Activated naive CD8-positive, alpha-beta T cell treated with anti-CD3 and anti-CD28 coated beads, Interleukin-2, amount 50 U/mL, for 24 hours (primary cell): Measurements from ENCODE around the gene TRIM77.
"Not testable (repeated sequence)": the region's sequence is repeated elsewhere in the genome, so short reads cannot be mapped to it uniquely, and the experiment has no call there.

Source experiments
- ATAC-seq: fragments of 150-1000 bp; cut with Tn5 transposase; one replicate; pipeline ENCODE4 v1.10.0; 2021
- DNase-seq: peaks from one replicate; pipeline ENCODE4 v3.0.0; 2021
- H3K27ac Mint-ChIP-seq: one replicate; pipeline ENCODE4 v1.8.0; 2021; ENCODE audit warnings: mild to moderate bottlenecking, mixed read lengths
- H3K27me3 Mint-ChIP-seq: one replicate; pipeline ENCODE4 v1.8.0; 2021; ENCODE audit warnings: mixed read lengths
- H3K36me3 Mint-ChIP-seq: one replicate; pipeline ENCODE4 v1.8.0; 2021; ENCODE audit warnings: low read depth, mixed read lengths
- H3K4me1 Mint-ChIP-seq: one replicate; pipeline ENCODE4 v1.8.0; 2021; ENCODE audit warnings: mixed read lengths
- H3K4me3 Mint-ChIP-seq: one replicate; pipeline ENCODE4 v1.8.0; 2021; ENCODE audit warnings: mild to moderate bottlenecking, moderate library complexity, mixed read lengths
- H3K9me3 Mint-ChIP-seq: one replicate; pipeline ENCODE4 v1.8.0; 2021; ENCODE audit warnings: mixed read lengths

The TRIM77 gene

GRCh38 chr11:89744158-89744557, 34.1 kb downstream of the TRIM77 start:
- not testable (repeated sequence) for DNase-seq, H3K27ac Mint-ChIP-seq, H3K4me3 Mint-ChIP-seq, H3K36me3 Mint-ChIP-seq, H3K4me1 Mint-ChIP-seq, H3K9me3 Mint-ChIP-seq, H3K27me3 Mint-ChIP-seq, ATAC-seq

DNA sequence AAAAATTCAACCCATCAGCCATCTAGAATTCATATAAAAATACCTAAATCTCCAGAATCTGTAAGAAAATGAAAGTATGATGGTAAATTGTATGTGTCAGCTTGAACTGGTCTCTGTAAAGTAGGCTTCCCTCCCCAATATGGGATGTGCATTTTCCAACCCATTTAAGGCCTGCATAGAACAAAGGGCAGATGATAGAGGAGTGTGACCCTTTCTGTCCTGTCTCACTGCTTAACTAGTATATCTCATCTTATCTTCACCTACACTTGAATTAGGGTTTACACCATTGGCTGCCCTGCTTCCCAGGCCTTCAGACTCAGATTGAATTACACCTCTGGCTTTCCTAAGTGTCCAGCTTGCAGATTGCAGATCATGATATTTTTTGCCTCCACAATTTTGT, 40.7 kb downstream of the TRIM77 start:
- H3K4me1 Mint-ChIP-seq, H3K36me3 Mint-ChIP-seq, H3K27me3 Mint-ChIP-seq, ATAC-seq, H3K4me3 Mint-ChIP-seq, H3K27ac Mint-ChIP-seq, H3K9me3 Mint-ChIP-seq, DNase-seq: not testable (repeated sequence)
